ENCODE results near the gene HNRNPAB.
"Not testable (repeated sequence)": the region's sequence is repeated elsewhere in the genome, so short reads cannot be mapped to it uniquely, and the experiment has no call there.

HNRNPAB gene

GRCh38 chr5:178225174-178225573 lies 20.8 kb downstream of the HNRNPAB start:
- Histone ChIP-seq H3K27me3 (ENCODE audit: insufficient read depth, low read length, poor library complexity) (no peaks in the 10 kb centered on the region), H3K27ac (ENCODE audit: low read depth, low read length) (no peak overlapping the region), H3K36me3 (ENCODE audit: control insufficient read depth, insufficient read depth, low read length) (peaks cover 17% of the 10 kb centered on the region), H3K4me1 (ENCODE audit: control insufficient read depth, low read depth, low read length) (no peaks in the 10 kb centered on the region), H4K5ac (ENCODE audit: low read length) (no peak overlapping the region), H2BK5ac (ENCODE audit: low read length) (no peak overlapping the region), H3K79me2 (ENCODE audit: control insufficient read depth, insufficient read depth, low read length) (no peaks in the 10 kb centered on the region), H2AK5ac (ENCODE audit: low read length) (no peak overlapping the region), H3K4ac (ENCODE audit: low read depth, low read length) (no peak overlapping the region), H3K18ac (ENCODE audit: low read length) (no peak overlapping the region), H3K4me2 (ENCODE audit: low read length) (no peak overlapping the region), H2BK15ac (replicated peaks; ENCODE audit: low read depth) (no peak overlapping the region), H3K4me3 (ENCODE audit: low read length) (no peak overlapping the region), H3K9ac (ENCODE audit: low read length) (no peak overlapping the region), H4K8ac (ENCODE audit: low read depth, low read length) (no peak overlapping the region), H3K56ac (ENCODE audit: low read length) (no peak overlapping the region), H3K79me1 (ENCODE audit: low read length) (peaks cover 3% of the 10 kb centered on the region), H2BK120ac (ENCODE audit: low read depth, low read length) (no peak overlapping the region), H3K23ac (ENCODE audit: low read length) (no peak overlapping the region)
- no peak for DNase-seq
- no CpG with 5 or more reads among the region's 6 CpGs for WGBS (ENCODE audit: extremely low coverage, insufficient coverage, low lambda C conversion rate)

- no peak overlapping the region for H4K5ac ChIP-seq (ENCODE audit: low read length)
- no peak overlapping the region for H2AK5ac ChIP-seq (ENCODE audit: low read length)
- peaks cover 17% of the 10 kb centered on the region for H3K36me3 ChIP-seq (ENCODE audit: control insufficient read depth, insufficient read depth, low read length)
- no peak overlapping the region for H3K4ac ChIP-seq (ENCODE audit: low read depth, low read length)
- H3K23ac ChIP-seq (ENCODE audit: low read length): no peak overlapping the region
- no peak overlapping the region for H2BK120ac ChIP-seq (ENCODE audit: low read depth, low read length)
- no peak overlapping the region for H4K8ac ChIP-seq (ENCODE audit: low read depth, low read length)
- H2BK5ac ChIP-seq (ENCODE audit: low read length): no peak overlapping the region
- H3K4me1 ChIP-seq (ENCODE audit: control insufficient read depth, low read depth, low read length): no peaks in the 10 kb centered on the region
- no CpG with 5 or more reads among the region's 4 CpGs for WGBS (ENCODE audit: extremely low coverage, insufficient coverage, low lambda C conversion rate)
- no peak overlapping the region for H3K18ac ChIP-seq (ENCODE audit: low read length)
- H3K79me1 ChIP-seq (ENCODE audit: low read length): peaks cover 17% of the 10 kb centered on the region
- peaks cover 13% of the 10 kb centered on the region for H3K79me2 ChIP-seq (ENCODE audit: control insufficient read depth, insufficient read depth, low read length)
- H2BK15ac ChIP-seq (replicated peaks; ENCODE audit: low read depth): no peak overlapping the region
- no peak overlapping the region for H3K56ac ChIP-seq (ENCODE audit: low read length)
- no peak for DNase-seq
- H3K4me2 ChIP-seq (ENCODE audit: low read length): no peak overlapping the region
- H3K27ac ChIP-seq (ENCODE audit: low read depth, low read length): no peak overlapping the region
- no peak overlapping the region for H3K4me3 ChIP-seq (ENCODE audit: low read length)
- H3K9ac ChIP-seq (ENCODE audit: low read length): no peak overlapping the region
- H3K27me3 ChIP-seq (ENCODE audit: insufficient read depth, low read length, poor library complexity): no peaks in the 10 kb centered on the region
Observed at GRCh38 chr5:178227138-178227659, 22.9 kb downstream of the HNRNPAB start.

- no peak overlapping the region for H3K23ac ChIP-seq (ENCODE audit: low read length)
- no peak overlapping the region for H2BK15ac ChIP-seq (replicated peaks; ENCODE audit: low read depth)
- no peak overlapping the region for H3K4me2 ChIP-seq (ENCODE audit: low read length)
- no peak overlapping the region for H2BK120ac ChIP-seq (ENCODE audit: low read depth, low read length)
- H3K27me3 ChIP-seq (ENCODE audit: insufficient read depth, low read length, poor library complexity): no peaks in the 10 kb centered on the region
- H4K8ac ChIP-seq (ENCODE audit: low read depth, low read length): no peak overlapping the region
- no peak overlapping the region for H3K4ac ChIP-seq (ENCODE audit: low read depth, low read length)
- peaks cover 17% of the 10 kb centered on the region for H3K79me1 ChIP-seq (ENCODE audit: low read length)
- no peak overlapping the region for H2BK5ac ChIP-seq (ENCODE audit: low read length)
- peaks cover 13% of the 10 kb centered on the region for H3K79me2 ChIP-seq (ENCODE audit: control insufficient read depth, insufficient read depth, low read length)
- H3K27ac ChIP-seq (ENCODE audit: low read depth, low read length): no peak overlapping the region
- H3K36me3 ChIP-seq (ENCODE audit: control insufficient read depth, insufficient read depth, low read length): peaks cover 17% of the 10 kb centered on the region
- no peak overlapping the region for H3K9ac ChIP-seq (ENCODE audit: low read length)
- no peak for DNase-seq
- H3K4me3 ChIP-seq (ENCODE audit: low read length): no peak overlapping the region
- H2AK5ac ChIP-seq (ENCODE audit: low read length): no peak overlapping the region
- no peak overlapping the region for H3K18ac ChIP-seq (ENCODE audit: low read length)
- no peak overlapping the region for H3K56ac ChIP-seq (ENCODE audit: low read length)
- no peak overlapping the region for H4K5ac ChIP-seq (ENCODE audit: low read length)
- peaks cover 1% of the 10 kb centered on the region for H3K4me1 ChIP-seq (ENCODE audit: control insufficient read depth, low read depth, low read length)
- no CpG with 5 or more reads among the region's 3 CpGs for WGBS (ENCODE audit: extremely low coverage, insufficient coverage, low lambda C conversion rate)
Observed at GRCh38 chr5:178227929-178228328, 23.6 kb downstream of the HNRNPAB start.

- Histone ChIP-seq H4K8ac (ENCODE audit: low read depth, low read length) (no peak overlapping the region), H3K9ac (ENCODE audit: low read length) (no peak overlapping the region), H2BK5ac (ENCODE audit: low read length) (no peak overlapping the region), H3K4me1 (ENCODE audit: control insufficient read depth, low read depth, low read length) (peaks cover 2% of the 10 kb centered on the region), H3K4ac (ENCODE audit: low read depth, low read length) (no peak overlapping the region), H2BK15ac (replicated peaks; ENCODE audit: low read depth) (no peak overlapping the region), H3K79me1 (ENCODE audit: low read length) (peaks cover 17% of the 10 kb centered on the region), H2BK120ac (ENCODE audit: low read depth, low read length) (no peak overlapping the region), H3K18ac (ENCODE audit: low read length) (no peak overlapping the region), H2AK5ac (ENCODE audit: low read length) (no peak overlapping the region), H3K56ac (ENCODE audit: low read length) (no peak overlapping the region), H3K27me3 (ENCODE audit: insufficient read depth, low read length, poor library complexity) (no peaks in the 10 kb centered on the region), H3K23ac (ENCODE audit: low read length) (no peak overlapping the region), H4K5ac (ENCODE audit: low read length) (no peak overlapping the region), H3K4me2 (ENCODE audit: low read length) (no peak overlapping the region), H3K4me3 (ENCODE audit: low read length) (no peak overlapping the region), H3K27ac (ENCODE audit: low read depth, low read length) (no peak overlapping the region), H3K36me3 (ENCODE audit: control insufficient read depth, insufficient read depth, low read length) (peaks cover 17% of the 10 kb centered on the region), H3K79me2 (ENCODE audit: control insufficient read depth, insufficient read depth, low read length) (peaks cover 13% of the 10 kb centered on the region)
- WGBS (ENCODE audit: extremely low coverage, insufficient coverage, low lambda C conversion rate): no CpG with 5 or more reads among the region's 11 CpGs
- DNase-seq: no peak
Observed at GRCh38 chr5:178228609-178229008, 24.3 kb downstream of the HNRNPAB start.

GRCh38 chr5:178229111-178229510 lies 24.8 kb downstream of the HNRNPAB start:
- H4K5ac ChIP-seq (ENCODE audit: low read length); H2BK5ac ChIP-seq (ENCODE audit: low read length); H2BK15ac ChIP-seq (replicated peaks; ENCODE audit: low read depth); H3K23ac ChIP-seq (ENCODE audit: low read length); H2BK120ac ChIP-seq (ENCODE audit: low read depth, low read length); H3K56ac ChIP-seq (ENCODE audit: low read length); H3K27ac ChIP-seq (ENCODE audit: low read depth, low read length); H3K27me3 ChIP-seq (ENCODE audit: insufficient read depth, low read length, poor library complexity); H2AK5ac ChIP-seq (ENCODE audit: low read length); H3K4me2 ChIP-seq (ENCODE audit: low read length); H3K18ac ChIP-seq (ENCODE audit: low read length); H3K4me3 ChIP-seq (ENCODE audit: low read length); H4K8ac ChIP-seq (ENCODE audit: low read depth, low read length); H3K9ac ChIP-seq (ENCODE audit: low read length); H3K4me1 ChIP-seq (ENCODE audit: control insufficient read depth, low read depth, low read length); DNase-seq; H3K4ac ChIP-seq (ENCODE audit: low read depth, low read length): not testable (repeated sequence)
- peaks cover 17% of the 10 kb centered on the region for H3K79me1 ChIP-seq (ENCODE audit: low read length)
- peaks cover 17% of the 10 kb centered on the region for H3K36me3 ChIP-seq (ENCODE audit: control insufficient read depth, insufficient read depth, low read length)
- H3K79me2 ChIP-seq (ENCODE audit: control insufficient read depth, insufficient read depth, low read length): peaks cover 13% of the 10 kb centered on the region
- WGBS (ENCODE audit: extremely low coverage, insufficient coverage, low lambda C conversion rate): no CpG with 5 or more reads among the region's 13 CpGs

- no peak overlapping the region for H4K8ac ChIP-seq (ENCODE audit: low read depth, low read length)
- no peak overlapping the region for H3K27ac ChIP-seq (ENCODE audit: low read depth, low read length)
- H3K4me3 ChIP-seq (ENCODE audit: low read length): no peak overlapping the region
- no peak overlapping the region for H3K4me2 ChIP-seq (ENCODE audit: low read length)
- H3K79me1 ChIP-seq (ENCODE audit: low read length): peaks cover 17% of the 10 kb centered on the region
- DNase-seq: no peak
- H3K56ac ChIP-seq (ENCODE audit: low read length): no peak overlapping the region
- no peak overlapping the region for H2BK15ac ChIP-seq (replicated peaks; ENCODE audit: low read depth)
- H4K5ac ChIP-seq (ENCODE audit: low read length): no peak overlapping the region
- no peak overlapping the region for H2BK120ac ChIP-seq (ENCODE audit: low read depth, low read length)
- no CpG with 5 or more reads among the region's 10 CpGs for WGBS (ENCODE audit: extremely low coverage, insufficient coverage, low lambda C conversion rate)
- H3K23ac ChIP-seq (ENCODE audit: low read length): no peak overlapping the region
- H3K4me1 ChIP-seq (ENCODE audit: control insufficient read depth, low read depth, low read length): peaks cover 2% of the 10 kb centered on the region
- H2AK5ac ChIP-seq (ENCODE audit: low read length): no peak overlapping the region
- H3K79me2 ChIP-seq (ENCODE audit: control insufficient read depth, insufficient read depth, low read length): peaks cover 13% of the 10 kb centered on the region
- no peak overlapping the region for H3K4ac ChIP-seq (ENCODE audit: low read depth, low read length)
- no peak overlapping the region for H3K18ac ChIP-seq (ENCODE audit: low read length)
- H3K27me3 ChIP-seq (ENCODE audit: insufficient read depth, low read length, poor library complexity): no peaks in the 10 kb centered on the region
- H3K36me3 ChIP-seq (ENCODE audit: control insufficient read depth, insufficient read depth, low read length): peaks cover 17% of the 10 kb centered on the region
- no peak overlapping the region for H2BK5ac ChIP-seq (ENCODE audit: low read length)
- no peak overlapping the region for H3K9ac ChIP-seq (ENCODE audit: low read length)
Observed at GRCh38 chr5:178229861-178230260, 25.5 kb downstream of the HNRNPAB start.

Measured in mesendoderm (in vitro differentiated cells).